ENCODE measurements around the gene MAPK4. TPM values are rescaled to one million over a fixed set of nuclear protein-coding genes. Genes with fewer than 3 reads are reported as not detected.
"Not testable (repeated sequence)": the region's sequence is repeated elsewhere in the genome, so short reads cannot be mapped to it uniquely, and the experiment has no call there.

The MAPK4 gene
- total and polyA plus RNA-seq, 7 experiments from 2014 or later: not detected

DNA sequence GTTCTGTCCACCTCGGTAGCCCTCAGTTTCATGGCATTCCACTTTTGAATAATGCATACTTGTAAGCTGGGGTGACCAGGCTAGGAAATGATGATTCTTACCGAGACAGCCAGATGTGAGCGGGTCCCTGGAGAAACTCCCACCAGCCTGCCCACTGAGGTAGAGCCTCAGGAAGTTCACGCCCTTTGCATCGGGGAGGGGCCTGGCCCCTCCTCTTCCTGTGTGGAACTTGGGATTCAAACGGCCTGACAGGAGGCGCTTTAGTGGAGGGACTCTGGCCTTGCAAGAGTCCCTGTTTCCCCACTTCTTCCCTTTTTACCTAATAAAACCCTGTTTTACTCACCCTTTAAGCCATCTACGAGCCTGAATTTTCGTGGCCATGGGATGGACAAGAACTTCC is 215.3 kb downstream of the MAPK4 start:
- no peak for DNase-seq
- no peak overlapping the region for H3K27ac Mint-ChIP-seq
- H3K4me3 ChIP-seq (ENCODE audit: low read length): no peak overlapping the region
- no peaks in the 10 kb centered on the region for H3K36me3 ChIP-seq (ENCODE audit: control insufficient read depth in 2 of 3, insufficient read depth in 3 of 3, low read length in 3 of 3)
- no peaks in the 10 kb centered on the region for H3K4me1 ChIP-seq (ENCODE audit: control insufficient read depth in 2 of 2, insufficient read depth in 2 of 2, low read length in 2 of 2)
- H3K4me3 Mint-ChIP-seq: no peak overlapping the region
- POLR2A ChIA-PET: no interaction called here
- H3K4me1 Mint-ChIP-seq: no peaks in the 10 kb centered on the region
- H3K27me3 ChIP-seq (ENCODE audit: control insufficient read depth in 2 of 2, insufficient read depth in 2 of 2, low read length in 2 of 2): no peaks in the 10 kb centered on the region
- no peak overlapping the region for H3K27ac ChIP-seq (ENCODE audit: low read depth, low read length)
- intact Hi-C loops (cut with micrococcal nuclease): no loop called here
- no peaks in the 10 kb centered on the region for H3K9me3 ChIP-seq (ENCODE audit: control insufficient read depth in 2 of 3, low read length in 3 of 3)
- H3K9me3 Mint-ChIP-seq: peaks cover 0 to 12% (median 5%) of the 10 kb centered on the region in 11 donors
- CTCF ChIA-PET: no interaction called here
- no peak for ATAC-seq
- peaks cover 11 to 35% (median 25%) of the 10 kb centered on the region in 5 donors for H3K27me3 Mint-ChIP-seq
- H3K36me3 Mint-ChIP-seq: no peaks in the 10 kb centered on the region

DNA sequence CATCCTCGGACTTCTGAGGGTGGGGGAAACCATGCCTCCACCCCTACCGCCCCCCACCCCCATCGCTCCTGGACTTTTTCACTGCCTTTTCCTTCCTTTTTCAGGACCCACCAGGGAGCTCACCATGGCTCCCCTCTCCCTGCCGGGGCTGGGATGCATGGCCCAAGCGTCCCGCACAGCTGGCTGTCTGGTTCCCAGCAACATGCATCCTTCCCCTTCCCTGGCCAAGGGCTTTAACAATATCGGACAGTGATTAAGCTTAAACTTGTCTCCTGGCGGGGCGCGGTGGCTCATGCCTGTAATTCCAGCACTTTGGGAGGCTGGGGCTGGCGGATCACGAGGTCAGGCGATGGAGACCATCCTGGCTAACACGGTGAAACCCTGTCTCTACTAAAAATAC is 215.8 kb downstream of the MAPK4 start:
- no peak for DNase-seq
- no peaks in the 10 kb centered on the region for H3K4me1 ChIP-seq (ENCODE audit: control insufficient read depth in 2 of 2, insufficient read depth in 2 of 2, low read length in 2 of 2)
- no peak overlapping the region for H3K4me3 ChIP-seq (ENCODE audit: low read length)
- Mint-ChIP-seq H3K27me3 (peaks cover 11 to 30% (median 30%) of the 10 kb centered on the region in 5 donors), H3K9me3 (peaks cover 0 to 7% (median 1%) of the 10 kb centered on the region in 11 donors), H3K4me1 (no peaks in the 10 kb centered on the region), H3K36me3 (no peaks in the 10 kb centered on the region), H3K4me3 (no peak overlapping the region), H3K27ac (no peak overlapping the region)
- no peak for ATAC-seq
- no peaks in the 10 kb centered on the region for H3K9me3 ChIP-seq (ENCODE audit: control insufficient read depth in 2 of 3, low read length in 3 of 3)
- intact Hi-C loops (cut with micrococcal nuclease): no loop called here
- H3K27ac ChIP-seq (ENCODE audit: low read depth, low read length): no peak overlapping the region
- POLR2A ChIA-PET: no interaction called here
- no peaks in the 10 kb centered on the region for H3K27me3 ChIP-seq (ENCODE audit: control insufficient read depth in 2 of 2, insufficient read depth in 2 of 2, low read length in 2 of 2)
- CTCF ChIA-PET: no interaction called here
- H3K36me3 ChIP-seq (ENCODE audit: control insufficient read depth in 2 of 3, insufficient read depth in 3 of 3, low read length in 3 of 3): no peaks in the 10 kb centered on the region

DNA sequence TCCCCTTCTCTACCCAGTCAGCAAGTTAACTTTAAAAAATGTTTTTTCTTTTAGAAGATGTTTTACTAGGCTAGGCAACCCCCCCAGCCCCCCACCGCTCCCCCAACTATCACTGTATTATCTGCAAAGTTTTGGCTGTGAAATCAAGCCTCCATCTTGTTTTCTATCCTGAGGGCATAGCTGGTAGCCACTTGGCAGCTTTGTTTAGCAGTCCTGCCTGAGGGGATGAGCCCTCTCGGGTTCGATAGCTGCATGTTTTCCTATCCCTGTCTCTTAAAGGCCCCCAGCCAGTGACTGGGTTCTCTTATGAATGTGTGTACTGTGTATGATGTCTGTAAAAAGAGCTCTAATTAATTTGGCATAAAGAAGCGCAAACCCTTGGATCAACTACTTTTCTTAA is 216.5 kb downstream of the MAPK4 start:
- Mint-ChIP-seq H3K4me3 (no peak overlapping the region), H3K27ac (no peak overlapping the region), H3K4me1 (no peaks in the 10 kb centered on the region), H3K36me3 (no peaks in the 10 kb centered on the region), H3K9me3 (peaks cover 0 to 5% (median 0%) of the 10 kb centered on the region in 11 donors), H3K27me3 (peaks cover 11 to 34% (median 31%) of the 10 kb centered on the region in 5 donors)
- no peak overlapping the region for H3K27ac ChIP-seq (ENCODE audit: low read depth, low read length)
- H3K4me3 ChIP-seq (ENCODE audit: low read length): no peak overlapping the region
- no peaks in the 10 kb centered on the region for H3K9me3 ChIP-seq (ENCODE audit: control insufficient read depth in 2 of 3, low read length in 3 of 3)
- intact Hi-C loops (cut with micrococcal nuclease): no loop called here
- H3K4me1 ChIP-seq (ENCODE audit: control insufficient read depth in 2 of 2, insufficient read depth in 2 of 2, low read length in 2 of 2): no peaks in the 10 kb centered on the region
- CTCF ChIA-PET: no interaction called here
- H3K36me3 ChIP-seq (ENCODE audit: control insufficient read depth in 2 of 3, insufficient read depth in 3 of 3, low read length in 3 of 3): no peaks in the 10 kb centered on the region
- POLR2A ChIA-PET: no interaction called here
- ATAC-seq (no peak), DNase-seq (no peak)
- H3K27me3 ChIP-seq (ENCODE audit: control insufficient read depth in 2 of 2, insufficient read depth in 2 of 2, low read length in 2 of 2): no peaks in the 10 kb centered on the region

DNA sequence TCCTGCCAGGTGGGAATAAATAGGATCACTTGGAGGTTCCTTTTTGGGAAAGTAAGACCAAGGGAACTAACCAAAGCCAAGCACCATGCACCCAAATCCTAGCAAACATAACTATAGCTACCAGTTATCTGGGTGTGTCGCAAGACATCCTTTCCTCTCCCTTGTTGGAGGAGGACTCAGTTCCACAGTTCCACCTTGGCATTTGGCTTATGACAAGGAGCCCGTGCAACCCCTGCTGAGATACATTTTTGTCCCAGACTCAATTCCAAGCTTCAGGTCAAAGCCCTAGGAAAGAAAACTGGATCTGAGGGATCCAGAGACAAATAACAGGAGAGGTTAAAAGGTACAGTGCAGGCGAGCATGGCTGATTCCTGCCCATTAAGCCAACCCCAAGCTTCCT is 219.1 kb downstream of the MAPK4 start:
- H3K27ac ChIP-seq (ENCODE audit: low read depth, low read length); H3K4me1 Mint-ChIP-seq; H3K4me3 Mint-ChIP-seq; H3K9me3 ChIP-seq (ENCODE audit: control insufficient read depth in 2 of 3, low read length in 3 of 3); DNase-seq; POLR2A ChIA-PET; ATAC-seq; H3K27ac Mint-ChIP-seq; H3K36me3 ChIP-seq (ENCODE audit: control insufficient read depth in 2 of 3, insufficient read depth in 3 of 3, low read length in 3 of 3); H3K4me3 ChIP-seq (ENCODE audit: low read length); H3K9me3 Mint-ChIP-seq; H3K27me3 ChIP-seq (ENCODE audit: control insufficient read depth in 2 of 2, insufficient read depth in 2 of 2, low read length in 2 of 2); H3K4me1 ChIP-seq (ENCODE audit: control insufficient read depth in 2 of 2, insufficient read depth in 2 of 2, low read length in 2 of 2); CTCF ChIA-PET; intact Hi-C loops (cut with micrococcal nuclease); H3K36me3 Mint-ChIP-seq: not testable (repeated sequence)
- H3K27me3 Mint-ChIP-seq: peaks cover 7 to 31% (median 20%) of the 10 kb centered on the region in 5 donors

Other genes with a start within 250 kb of the MAPK4 start
- gene SKA1, start 185.0 kb upstream of the MAPK4 start, total RNA-seq: 10 to 100 TPM in 1 of 5 experiments, under 1 TPM in 4; 0.27 to 24.8 (median 0.43) TPM
- gene SKA1, start 185.0 kb upstream of the MAPK4 start, polyA plus RNA-seq: under 1 TPM in 1 of 2 donors, not detected in 1; 0.16 TPM